LHCN-M2 (cell line): Measurements from ENCODE around the gene MLYCD. TPM values are rescaled to one million over a fixed set of nuclear protein-coding genes. Genes with fewer than 3 reads are reported as not detected.

Source experiments
- DNase-seq: peaks from one replicate; pipeline ENCODE4 v3.0.0-alpha.2; 2012; ENCODE audit warnings: low read depth
- total RNA-seq: library from RNA; depleted of rRNA; stranded (reverse); fragments of >200 nt; gene quantifications from 2 replicates; pipeline ENCODE4 v1.2.3, GENCODE V29; 2014

MLYCD gene
- total RNA-seq, 1 experiment from 2014 or later: 2.7 TPM

DNA sequence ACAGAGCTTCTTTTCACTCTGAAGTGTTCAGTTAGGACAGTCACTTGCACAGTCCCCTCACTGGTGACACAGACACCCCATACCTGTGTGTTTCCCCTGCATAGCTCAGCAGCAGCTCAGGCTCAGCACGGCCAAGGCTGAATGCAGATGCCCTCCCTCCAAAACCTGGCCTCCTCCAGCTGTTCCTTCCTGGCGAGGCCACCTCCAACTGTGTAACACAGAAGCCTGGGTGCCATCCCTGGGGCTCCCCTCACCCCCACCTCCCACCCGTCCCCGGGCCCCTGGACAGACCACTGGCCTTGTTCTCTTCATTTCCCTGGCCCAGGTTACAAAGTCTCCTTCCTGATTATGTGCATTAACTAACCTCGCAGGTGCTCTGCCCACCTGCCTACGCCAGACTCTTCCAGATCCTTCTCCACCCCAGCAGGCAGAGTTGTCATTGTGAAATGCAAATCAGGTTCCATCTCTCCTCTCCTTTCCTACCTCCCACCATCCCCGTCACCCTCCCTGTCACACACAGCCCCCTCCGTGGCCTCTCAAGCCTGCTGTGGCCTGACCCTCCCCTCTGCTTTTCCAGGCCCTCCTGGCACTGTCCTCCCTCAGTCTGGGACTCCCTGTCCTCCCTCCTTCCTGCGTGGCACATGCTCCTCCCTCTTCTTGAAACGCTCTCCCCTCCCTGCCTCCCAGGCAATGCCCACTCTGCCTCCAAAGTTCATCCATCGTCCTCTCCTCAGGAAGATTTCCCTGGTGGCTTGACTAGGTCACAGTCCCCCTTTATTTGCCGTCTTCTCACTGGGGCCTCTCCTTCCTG, 26.4 kb downstream of the MLYCD start:
- no peak for DNase-seq

DNA sequence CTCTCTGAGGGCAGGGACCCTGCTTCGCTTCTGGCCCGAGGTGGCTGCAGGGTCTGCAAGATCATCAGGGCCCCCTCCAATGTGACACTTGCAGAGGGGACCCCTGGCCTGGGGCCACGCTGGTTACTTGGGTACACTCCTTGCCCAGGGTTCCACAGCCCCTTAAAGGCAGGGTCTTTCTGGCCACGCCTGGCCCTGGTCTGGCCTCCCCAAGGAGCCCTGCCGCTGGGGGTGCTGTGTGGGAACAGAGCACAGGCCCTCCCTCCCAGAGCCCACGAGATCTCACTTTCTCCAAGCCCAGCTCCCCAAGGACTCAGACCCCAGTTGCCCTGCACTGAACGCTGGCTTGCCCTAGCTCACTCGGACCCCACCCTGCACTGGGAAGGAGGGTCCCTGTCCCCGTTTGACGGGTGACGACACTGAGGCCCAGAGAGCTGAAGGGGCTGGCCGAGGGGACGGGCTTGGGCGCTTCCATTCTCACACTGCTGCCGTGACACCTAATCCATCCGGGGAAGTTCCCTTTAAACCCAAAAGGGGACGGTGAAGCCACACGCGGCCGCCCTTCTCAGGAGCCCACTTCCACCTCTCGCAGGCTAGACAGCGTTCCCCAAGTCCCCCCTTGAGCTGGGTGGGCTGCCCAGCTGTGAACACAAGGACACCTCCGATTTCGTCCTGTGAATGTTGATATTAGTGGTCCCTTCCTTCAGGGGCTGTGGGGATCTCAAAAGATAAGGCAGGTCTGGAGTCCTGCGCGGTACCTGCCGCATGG, 27.2 kb downstream of the MLYCD start:
- no peak for DNase-seq

DNA sequence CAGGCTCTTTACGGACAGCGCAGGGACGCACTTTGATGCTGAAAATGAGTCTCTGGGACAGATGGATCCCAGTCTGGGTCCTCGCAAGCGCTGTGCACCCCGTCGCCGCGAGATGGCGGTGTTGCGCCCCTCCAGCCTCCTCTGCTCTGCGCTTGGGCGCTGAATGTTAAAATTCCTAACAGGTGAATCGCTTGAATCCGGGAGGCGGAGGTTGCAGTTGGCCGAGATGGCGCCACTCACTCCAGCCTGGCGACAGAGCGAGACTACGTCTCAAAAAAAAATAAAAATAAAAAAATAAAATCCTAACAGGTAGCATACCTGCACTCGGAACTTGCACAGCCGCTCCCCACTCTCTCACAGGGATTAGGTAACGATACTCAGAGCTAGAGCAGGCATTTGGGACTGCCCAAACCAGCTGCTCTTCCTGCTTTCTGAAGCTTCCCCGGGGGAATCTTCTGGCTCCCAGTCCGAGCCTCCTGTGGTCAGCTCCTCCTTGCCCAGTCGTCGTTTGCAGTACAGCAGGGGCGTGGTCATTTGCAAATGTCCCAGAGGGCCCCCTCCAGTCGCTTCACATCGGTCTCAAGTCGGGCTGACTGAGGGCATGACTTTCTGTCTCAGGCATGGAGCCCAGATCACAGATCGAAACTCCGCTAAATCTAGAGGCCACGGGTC, 27.9 kb downstream of the MLYCD start:
- DNase-seq: peak; percentile 65

DNA sequence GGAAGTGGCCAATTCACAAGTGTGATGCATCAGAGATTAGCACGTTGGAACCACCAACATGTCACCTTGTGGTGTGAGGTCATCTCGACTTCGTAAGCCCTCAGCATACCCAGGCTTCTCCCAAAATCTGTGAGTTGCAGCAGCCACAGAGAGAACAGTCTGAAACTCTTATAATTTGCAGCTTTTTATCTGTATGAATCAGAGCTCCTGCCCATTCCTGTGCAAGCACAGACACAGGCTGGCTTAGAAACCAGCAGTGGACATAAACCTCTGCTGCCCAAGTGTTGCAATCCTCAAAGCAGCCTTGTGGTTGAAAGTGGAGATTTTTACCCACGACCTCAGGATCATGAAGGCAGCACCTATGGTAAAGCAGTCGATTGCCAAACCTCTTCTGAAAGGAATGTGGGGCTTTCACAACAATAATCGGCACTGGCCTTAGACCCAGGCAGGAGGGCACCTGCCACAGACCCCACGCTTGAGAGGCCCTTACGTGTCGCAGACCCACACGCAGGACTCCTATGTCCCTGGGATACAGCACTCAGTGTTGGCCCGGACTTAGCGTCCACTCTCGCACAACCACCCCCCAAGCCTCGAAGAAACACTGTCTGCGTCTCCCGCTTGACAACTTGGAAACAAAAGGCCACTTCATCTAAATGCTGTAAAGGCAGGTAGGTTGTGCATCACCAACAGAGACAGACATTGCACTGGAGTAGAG, 29.6 kb downstream of the MLYCD start:
- DNase-seq: peak; percentile 74

GRCh38 chr16:83929811-83930555, 31.1 kb downstream of the MLYCD start:
- no peak for DNase-seq

DNA sequence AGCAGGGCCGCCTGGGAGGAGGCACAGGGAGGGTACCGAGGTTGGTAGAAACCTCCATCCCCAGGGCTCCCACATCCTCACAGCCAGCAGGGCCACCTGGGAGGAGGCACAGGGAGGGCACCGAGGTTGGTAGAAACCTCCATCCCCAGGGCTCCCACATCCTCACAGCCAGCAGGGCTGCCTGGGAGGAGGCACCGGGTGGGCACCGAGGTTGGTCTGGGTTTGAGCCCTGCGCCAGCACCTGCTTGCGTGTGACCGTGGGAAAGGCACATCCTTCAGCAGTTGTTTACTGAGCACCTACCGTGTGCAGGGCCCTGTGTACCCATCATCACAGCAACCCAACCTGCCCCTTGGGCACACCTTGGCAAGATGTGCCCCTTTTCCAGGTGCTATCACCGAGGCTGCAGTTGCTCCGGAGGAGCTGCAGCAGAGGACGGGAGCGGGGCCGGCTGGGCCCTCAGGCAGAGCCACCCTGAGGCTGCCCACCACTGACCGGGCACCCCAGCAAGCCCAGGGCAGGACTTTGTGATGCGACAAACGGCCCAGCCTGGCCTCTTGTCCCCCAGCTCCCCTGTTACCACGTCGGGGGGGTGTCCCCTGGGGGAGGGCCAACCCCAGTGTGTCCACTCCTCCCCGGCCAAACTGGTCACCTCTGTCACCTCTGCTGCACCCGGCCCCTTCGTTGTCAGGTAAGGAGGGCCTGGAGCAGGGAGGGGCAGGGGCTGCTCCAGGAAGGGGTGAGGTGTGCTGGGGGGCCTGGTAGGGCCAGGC, 32.0 kb downstream of the MLYCD start:
- DNase-seq: no peak

- no peak for DNase-seq
These were observed 32.6 kb downstream of the MLYCD start for GRCh38 chr16:83931556-83931955.

DNA sequence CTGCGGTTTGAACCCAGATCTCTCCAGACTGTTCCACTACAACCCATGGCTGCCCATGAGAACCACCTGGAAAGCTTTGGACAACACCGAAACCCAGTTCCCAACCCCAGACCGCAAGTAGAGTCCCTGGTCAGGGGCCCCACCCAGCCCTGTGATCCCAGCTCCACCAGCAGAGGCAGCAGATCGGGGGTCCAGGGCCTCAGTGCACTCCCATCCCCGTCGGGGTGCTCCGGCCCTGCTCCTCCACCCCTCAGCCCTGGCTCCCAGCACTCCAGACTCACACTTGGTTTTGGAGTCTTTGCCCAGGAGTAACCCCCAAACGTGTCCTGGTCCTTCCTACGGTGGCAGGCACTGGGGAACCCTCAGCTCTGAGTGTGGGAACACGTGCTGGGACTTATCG, 33.4 kb downstream of the MLYCD start:
- no peak for DNase-seq

DNA sequence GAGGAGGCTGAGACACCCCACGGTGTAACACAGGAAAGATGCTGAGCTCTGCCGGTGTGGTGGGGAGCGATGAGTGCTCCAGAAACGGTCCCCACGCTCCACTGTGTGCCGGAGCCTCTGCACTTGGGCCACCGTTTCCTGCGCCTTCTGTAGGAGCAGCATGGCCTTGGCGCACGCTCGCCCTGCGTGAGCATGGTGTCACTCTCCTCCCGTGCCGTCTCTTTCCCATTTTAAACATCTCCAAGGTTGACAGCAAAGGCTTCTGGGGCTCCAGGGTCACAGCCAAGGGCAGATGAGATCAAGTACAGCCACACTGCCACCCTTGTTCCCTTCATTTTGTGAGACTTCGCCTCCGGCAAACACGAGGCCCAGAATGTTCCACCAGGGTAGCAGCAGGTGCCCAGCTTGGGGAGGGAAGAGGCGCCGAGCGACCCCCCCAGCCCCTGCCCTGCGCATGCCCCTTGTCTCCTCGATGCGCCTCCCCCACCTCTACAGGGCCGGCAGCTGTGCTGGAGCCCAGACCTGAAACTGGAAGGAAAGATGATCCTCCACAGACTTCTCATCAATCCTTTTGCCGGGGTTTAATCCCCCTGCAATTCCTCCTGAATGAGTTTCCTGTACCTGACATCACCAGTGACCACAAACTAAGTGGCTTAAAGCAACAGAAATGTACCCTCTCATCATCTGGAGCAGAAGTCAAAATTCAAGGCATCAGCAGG, 34.2 kb downstream of the MLYCD start:
- peak; percentile 40 for DNase-seq

DNA sequence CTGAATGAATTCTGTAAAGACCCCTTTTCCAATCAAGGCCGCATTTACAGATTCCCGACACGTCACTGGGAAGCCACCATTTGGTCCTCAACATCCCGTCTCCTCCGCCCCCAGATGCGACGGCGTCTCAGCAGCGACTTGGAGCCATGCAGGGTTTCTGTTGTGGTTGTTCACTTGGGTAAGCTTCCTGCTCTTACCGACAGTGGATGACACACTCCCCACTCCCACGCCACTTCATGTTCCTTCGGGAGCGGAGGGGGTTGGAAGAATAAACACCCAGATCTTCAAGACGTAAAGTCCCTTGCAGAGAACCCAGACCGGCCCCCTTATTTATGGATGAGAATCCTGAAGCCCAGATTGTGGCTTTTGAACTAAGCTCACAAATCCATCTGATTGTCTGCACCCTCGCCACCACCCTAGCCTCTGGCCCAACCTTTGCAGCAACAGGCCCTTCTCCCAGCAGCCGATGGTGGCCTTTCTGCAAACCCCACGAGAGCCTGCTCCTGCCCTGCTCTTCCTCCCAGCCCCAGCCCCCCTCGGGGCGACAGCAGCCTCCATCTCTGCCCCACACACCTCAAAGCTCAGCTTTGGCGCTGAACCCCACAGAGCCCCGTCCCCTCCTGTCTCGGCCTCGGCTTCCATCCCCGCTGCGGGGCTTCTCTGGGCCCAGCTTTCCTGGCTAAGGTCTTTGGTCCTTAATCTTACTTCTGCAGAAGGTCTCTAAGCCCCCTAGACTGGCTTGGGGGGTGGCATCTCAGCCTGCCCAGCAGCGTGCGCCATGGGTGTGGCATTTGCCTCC, 35.2 kb downstream of the MLYCD start:
- no peak for DNase-seq

DNA sequence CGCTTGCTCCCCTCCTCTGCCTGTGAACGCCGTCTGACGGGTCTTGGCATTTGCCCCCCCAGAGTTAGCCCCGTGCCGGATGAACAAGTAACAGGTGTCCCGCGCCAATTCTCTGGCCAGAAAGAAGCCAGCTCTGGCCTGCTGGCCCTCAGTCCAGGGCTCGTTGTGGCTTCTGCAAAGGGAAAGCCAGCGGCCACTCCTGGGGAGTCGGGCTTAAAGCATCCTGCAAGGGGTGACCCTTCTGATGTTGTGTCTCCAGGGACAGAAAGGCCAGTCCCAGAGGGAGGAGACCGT, 35.7 kb downstream of the MLYCD start:
- DNase-seq: no peak

DNA sequence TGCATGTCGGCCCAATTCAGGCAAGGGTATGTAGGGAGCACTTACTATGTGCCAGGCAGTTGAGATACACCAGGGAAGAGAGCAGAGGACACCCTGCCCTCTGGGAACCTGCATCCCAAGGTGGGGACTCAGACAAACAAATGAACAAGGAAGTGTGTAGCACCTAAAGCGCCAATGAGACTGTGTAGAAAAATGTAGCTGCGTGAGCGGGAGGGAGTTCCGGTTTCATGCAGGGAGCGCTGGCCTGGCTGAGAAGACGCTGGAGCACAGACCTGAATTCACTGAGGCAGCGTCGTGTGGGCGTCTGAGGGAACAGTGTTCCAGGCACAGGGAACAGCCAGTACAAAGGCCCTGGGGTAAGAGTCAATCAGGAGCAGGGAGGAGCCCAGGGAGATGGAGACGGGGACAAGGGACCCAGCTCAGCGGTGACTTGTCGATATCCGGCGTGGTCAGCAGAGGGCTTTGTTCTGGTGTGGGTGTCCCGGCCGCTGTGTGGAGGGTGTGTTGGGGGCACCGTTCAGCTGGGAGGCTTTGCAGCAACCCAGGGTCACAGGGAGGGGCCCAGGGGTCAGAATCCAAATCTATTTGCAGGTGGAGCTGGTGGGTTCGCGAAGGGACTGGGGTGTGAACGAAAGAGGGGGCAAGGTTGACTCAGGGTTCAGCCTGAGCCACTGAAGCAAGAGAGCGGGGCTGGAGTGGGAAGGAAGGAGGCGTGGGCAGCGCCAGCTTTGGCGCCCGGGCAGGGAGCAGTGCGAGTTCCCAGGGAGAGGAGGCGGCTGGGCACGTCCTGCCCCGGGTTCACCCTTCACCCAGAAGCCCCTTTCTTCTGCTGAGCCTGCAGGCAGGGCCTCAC, 36.3 kb downstream of the MLYCD start:
- no peak for DNase-seq

GRCh38 chr16:83935858-83936255, 36.9 kb downstream of the MLYCD start:
- no peak for DNase-seq

DNA sequence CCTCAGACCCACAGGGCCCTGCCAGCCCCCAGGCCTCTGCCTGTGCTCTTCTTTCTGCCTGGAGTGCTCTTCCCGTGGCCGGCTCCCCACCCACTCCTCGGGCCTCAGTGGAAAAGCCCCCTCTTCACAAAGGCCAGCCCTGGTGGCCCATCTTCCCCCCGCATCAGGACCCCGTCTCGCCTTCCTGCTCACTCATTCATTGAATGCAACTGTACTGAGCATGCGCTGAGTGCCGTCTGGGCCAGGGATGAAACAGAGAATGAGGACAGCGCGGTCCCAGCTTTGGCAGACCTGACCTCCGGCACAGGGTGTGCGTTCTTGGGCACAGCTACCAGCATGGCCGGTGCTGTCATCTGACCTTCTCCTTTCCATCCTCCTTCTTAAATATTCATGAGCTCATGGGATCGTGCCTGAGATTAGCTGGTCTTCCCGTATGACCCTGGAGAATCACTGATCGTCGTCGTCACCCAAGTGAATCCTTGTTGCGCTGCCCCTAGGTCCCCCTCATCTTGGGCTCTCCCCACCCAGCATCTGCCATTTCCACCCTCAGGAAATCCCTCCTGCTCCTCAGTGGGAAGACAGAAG, 37.8 kb downstream of the MLYCD start:
- DNase-seq: no peak

DNA sequence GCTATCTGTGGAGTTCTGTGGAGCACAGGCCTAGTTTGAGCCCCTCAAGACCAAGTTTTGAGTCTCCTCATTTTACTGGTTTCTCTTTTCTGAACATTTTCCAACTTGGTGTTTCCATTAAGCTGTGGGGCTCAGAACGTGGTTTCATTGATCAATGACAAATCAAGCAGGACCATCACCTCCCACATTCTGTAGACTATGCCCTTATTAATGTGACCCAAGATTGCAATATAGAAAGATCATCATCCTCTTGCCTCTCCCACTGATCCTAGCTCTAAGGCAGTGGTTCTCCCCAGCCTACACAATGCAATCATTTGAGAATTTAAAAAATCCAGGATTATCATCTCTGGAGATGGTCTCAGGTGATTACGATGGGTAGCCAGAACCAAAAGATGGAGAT, 38.4 kb downstream of the MLYCD start:
- no peak for DNase-seq

- no peak for DNase-seq
These were observed 39.3 kb downstream of the MLYCD start for GRCh38 chr16:83937922-83938885.
